Myocyte (in vitro differentiated cells): ENCODE data around the gene ADAMTS14. TPM values are rescaled to one million over a fixed set of nuclear protein-coding genes. Genes with fewer than 3 reads are reported as not detected.
"Not testable (repeated sequence)": the region's sequence is repeated elsewhere in the genome, so short reads cannot be mapped to it uniquely, and the experiment has no call there.

Experiments
- DNase-seq: peaks from one replicate; pipeline ENCODE4 v3.0.0-alpha.2; 2012; ENCODE audit warnings: low read depth
- total RNA-seq: library from RNA; depleted of rRNA; stranded (reverse); fragments of >200 nt; gene quantifications from 2 replicates; pipeline ENCODE4 v1.2.3, GENCODE V29; 2014

ADAMTS14 gene
- total RNA-seq, 1 donor from 2014 or later, result 7.1 TPM

GRCh38 chr10:70768026-70768685, 95.8 kb downstream of the ADAMTS14 start:
- DNase-seq, result not testable (repeated sequence)

- DNase-seq, result no peak
Observed at GRCh38 chr10:70769121-70769520, 96.8 kb downstream of the ADAMTS14 start.

GRCh38 chr10:70770001-70770400, 97.7 kb downstream of the ADAMTS14 start:
- no peak for DNase-seq

GRCh38 chr10:70770516-70770915, 98.2 kb downstream of the ADAMTS14 start:
- not testable (repeated sequence) for DNase-seq

GRCh38 chr10:70771311-70772194, 99.2 kb downstream of the ADAMTS14 start:
- DNase-seq, result no peak

- no peak for DNase-seq
Observed at GRCh38 chr10:70772627-70773026, 100.3 kb downstream of the ADAMTS14 start.

- DNase-seq, result no peak
Observed at GRCh38 chr10:70773461-70773860, 101.2 kb downstream of the ADAMTS14 start.

- no peak for DNase-seq
Observed at GRCh38 chr10:70773965-70774809, 101.9 kb downstream of the ADAMTS14 start.

- DNase-seq, result no peak
Observed at GRCh38 chr10:70774810-70775678, 102.7 kb downstream of the ADAMTS14 start.

GRCh38 chr10:70775679-70776454, 103.6 kb downstream of the ADAMTS14 start:
- no peak for DNase-seq

GRCh38 chr10:70776455-70777005, 104.2 kb downstream of the ADAMTS14 start:
- DNase-seq, result no peak

- no peak for DNase-seq
Observed at GRCh38 chr10:70777063-70777875, 105.0 kb downstream of the ADAMTS14 start.

GRCh38 chr10:70778267-70778924, 106.1 kb downstream of the ADAMTS14 start:
- no peak for DNase-seq

- DNase-seq, result no peak
Observed at GRCh38 chr10:70779088-70779487, 106.8 kb downstream of the ADAMTS14 start.

- no peak for DNase-seq
Observed at GRCh38 chr10:70779511-70780369, 107.4 kb downstream of the ADAMTS14 start.

GRCh38 chr10:70780370-70780760, 108.1 kb downstream of the ADAMTS14 start:
- no peak for DNase-seq

GRCh38 chr10:70780772-70781171, 108.5 kb downstream of the ADAMTS14 start:
- no peak for DNase-seq
